Thyroid gland (tissue), 4 donors: ENCODE measurements around the gene LZTS3. TPM values are rescaled to one million over a fixed set of nuclear protein-coding genes. Genes with fewer than 3 reads are reported as not detected.

Experiments
- DNase-seq, 2 donors: peaks; one replicate each; pipeline ENCODE4 v3.0.0-alpha.2; 2019
- H3K27ac ChIP-seq, 3 donors: fragments of 200-600 bp; sonication (generic); 1 replicate in 2 of 3; 2 replicates in 1 of 3; pipeline ENCODE4 v1.5.1; 2016 to 2019; ENCODE audit warnings: mild to moderate bottlenecking in 1 of 3, moderate library complexity in 1 of 3
- H3K27me3 ChIP-seq: fragments of 200-600 bp; sonication (generic); one replicate; pipeline ENCODE4 v1.5.1; 2019
- H3K36me3 ChIP-seq, 2 donors: fragments of 200-600 bp; sonication (generic); one replicate each; pipeline ENCODE4 v1.5.1; 2016 to 2019
- H3K4me1 ChIP-seq, 2 donors: fragments of 200-600 bp; sonication (generic); one replicate each; pipeline ENCODE4 v1.5.1; 2017 to 2019
- H3K4me3 ChIP-seq, 3 donors: fragments of 200-600 bp; sonication (generic); replicated peaks in 1 of 3; 1 replicate in 2 of 3; 2 replicates in 1 of 3; pipeline ENCODE4 v1.5.1; 2016; ENCODE audit warnings: mild to moderate bottlenecking in 1 of 3
- H3K9me3 ChIP-seq: fragments of 200-600 bp; sonication (generic); one replicate; pipeline ENCODE4 v1.5.1; 2017
- POLR2A ChIP-seq, 2 donors: fragments of 450-650 bp; IDR thresholded peaks; one replicate each; pipeline ENCODE4 v1.6.1; 2017; ENCODE audit warnings: antibody characterized with exemption in 2 of 2, mild to moderate bottlenecking in 2 of 2, moderate library complexity in 1 of 2
- WGBS, 2 donors: methylation state at CpG; one replicate each; pipeline ENCODE4 v1.1.5; 2017; 5-methylcytosine and 5-hydroxymethylcytosine counted together
- intact Hi-C: fragments of 100-400 bp; cut with DNase I; formaldehyde crosslinking; loops from one replicate; pipeline ENCODE4 v1.15.1; 2023
- total RNA-seq, 4 donors: library from RNA; depleted of rRNA; stranded (reverse); fragments of >200 nt; gene quantifications; one replicate each; pipeline ENCODE4 v1.2.3, GENCODE V29; 2016
- TF ChIP-seq, protein P1 (sequence below), 6 experiments: fragments of 200-600 bp in 3 of 6; fragments of 450-650 bp in 3 of 6; sonication (generic) in 3 of 6; IDR thresholded peaks; one replicate each; pipeline ENCODE4 v1.5.1; 2016 to 2019; ENCODE audit warnings: antibody characterized with exemption in 6 of 6, mild to moderate bottlenecking in 2 of 6, inconsistent platforms in 1 of 6, moderate library complexity in 1 of 6

The LZTS3 gene
- total RNA-seq, 4 donors from 2014 or later: 27.7 to 39.1 (median 35.1) TPM

DNA sequence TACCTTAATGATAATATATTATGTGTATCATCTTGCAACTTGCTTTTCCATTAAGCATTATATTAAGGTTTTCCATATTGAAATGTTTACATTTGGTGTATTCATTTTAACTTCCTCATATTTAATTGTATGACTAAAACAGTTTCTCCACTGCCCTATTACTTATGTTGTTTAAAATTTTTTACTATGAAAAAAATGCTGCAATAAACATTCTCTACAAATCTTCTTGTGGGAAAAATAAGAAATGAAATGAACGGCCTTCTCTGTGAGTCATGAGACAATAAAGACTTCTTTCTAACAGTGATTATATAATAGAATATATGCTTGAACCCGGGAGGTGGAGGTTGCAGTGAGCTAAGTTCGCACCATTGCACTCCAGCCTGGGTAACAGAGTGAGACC is 39.2 kb downstream of the LZTS3 start:
- Histone ChIP-seq H3K4me1 (no peaks in the 10 kb centered on the region), H3K36me3 (no peaks in the 10 kb centered on the region), H3K27me3 (no peaks in the 10 kb centered on the region), H3K27ac (no peak overlapping the region), H3K9me3 (no peaks in the 10 kb centered on the region), H3K4me3 (no peak overlapping the region)
- intact Hi-C loops: no loop called here
- TF ChIP-seq, protein P1, sequence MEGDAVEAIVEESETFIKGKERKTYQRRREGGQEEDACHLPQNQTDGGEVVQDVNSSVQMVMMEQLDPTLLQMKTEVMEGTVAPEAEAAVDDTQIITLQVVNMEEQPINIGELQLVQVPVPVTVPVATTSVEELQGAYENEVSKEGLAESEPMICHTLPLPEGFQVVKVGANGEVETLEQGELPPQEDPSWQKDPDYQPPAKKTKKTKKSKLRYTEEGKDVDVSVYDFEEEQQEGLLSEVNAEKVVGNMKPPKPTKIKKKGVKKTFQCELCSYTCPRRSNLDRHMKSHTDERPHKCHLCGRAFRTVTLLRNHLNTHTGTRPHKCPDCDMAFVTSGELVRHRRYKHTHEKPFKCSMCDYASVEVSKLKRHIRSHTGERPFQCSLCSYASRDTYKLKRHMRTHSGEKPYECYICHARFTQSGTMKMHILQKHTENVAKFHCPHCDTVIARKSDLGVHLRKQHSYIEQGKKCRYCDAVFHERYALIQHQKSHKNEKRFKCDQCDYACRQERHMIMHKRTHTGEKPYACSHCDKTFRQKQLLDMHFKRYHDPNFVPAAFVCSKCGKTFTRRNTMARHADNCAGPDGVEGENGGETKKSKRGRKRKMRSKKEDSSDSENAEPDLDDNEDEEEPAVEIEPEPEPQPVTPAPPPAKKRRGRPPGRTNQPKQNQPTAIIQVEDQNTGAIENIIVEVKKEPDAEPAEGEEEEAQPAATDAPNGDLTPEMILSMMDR (IDR thresholded peaks at IDR 0.05): no peak
- TF ChIP-seq POLR2A (IDR thresholded peaks at IDR 0.05): no peak
- WGBS, 2 donors: 91 to 93% methylated on average over 3 of the region's 3 CpGs
- no peak for DNase-seq

DNA sequence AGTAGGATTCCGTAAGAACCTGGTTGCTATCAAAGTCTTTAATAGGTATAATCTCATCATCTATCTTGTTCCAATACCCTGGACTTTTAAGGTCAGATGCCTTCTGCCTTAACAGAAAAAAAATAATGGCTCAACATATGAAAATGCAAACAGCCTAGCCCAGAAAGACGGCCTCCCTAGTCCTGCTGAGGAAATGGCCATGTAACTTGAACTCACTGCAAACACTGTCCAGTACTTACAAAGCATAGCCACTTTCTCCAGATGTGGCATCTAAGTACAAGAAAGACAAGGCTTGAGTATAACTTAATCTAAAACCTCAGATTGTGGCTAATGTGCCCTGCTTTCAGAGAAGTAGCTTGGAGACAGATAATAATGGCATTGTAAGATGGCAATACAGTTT is 40.2 kb downstream of the LZTS3 start:
- intact Hi-C loops: no loop called here
- no peak for TF ChIP-seq POLR2A (IDR thresholded peaks at IDR 0.05)
- TF ChIP-seq, protein P1 (IDR thresholded peaks at IDR 0.05): no peak

DNA sequence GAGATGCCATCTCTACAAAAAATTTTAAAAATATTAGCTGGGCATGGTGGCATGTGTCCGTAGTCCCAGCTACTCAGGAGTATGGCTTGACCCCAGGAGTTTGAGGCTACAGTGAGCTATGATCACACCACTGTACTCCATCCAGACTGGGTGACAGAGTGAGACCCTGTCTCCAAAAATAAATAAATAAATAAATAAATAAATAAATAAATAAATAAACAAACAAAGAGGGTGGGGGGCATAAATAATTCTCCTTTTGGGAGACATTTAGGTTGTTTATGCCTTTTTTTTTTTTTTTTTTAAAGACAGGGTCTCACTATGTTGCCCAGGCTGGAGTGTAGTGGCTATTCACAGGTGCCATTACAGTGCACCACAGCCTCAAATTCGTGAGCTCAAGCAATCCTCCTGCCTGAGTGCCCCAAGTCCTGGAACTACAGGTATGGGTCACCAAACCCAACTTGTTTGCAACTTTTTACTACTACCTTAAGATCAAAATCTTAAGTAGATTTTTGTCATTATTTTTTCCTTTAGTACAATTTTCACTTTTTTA is 43.2 kb downstream of the LZTS3 start:
- H3K27ac ChIP-seq: no peak overlapping the region
- TF ChIP-seq, protein P1 (IDR thresholded peaks at IDR 0.05): no peak
- no peak for TF ChIP-seq POLR2A (IDR thresholded peaks at IDR 0.05)
- no peaks in the 10 kb centered on the region for H3K27me3 ChIP-seq
- no peak overlapping the region for H3K4me3 ChIP-seq
- intact Hi-C loops: no loop called here
- H3K4me1 ChIP-seq: no peaks in the 10 kb centered on the region
- H3K36me3 ChIP-seq: no peaks in the 10 kb centered on the region
- no peaks in the 10 kb centered on the region for H3K9me3 ChIP-seq
- no peak for DNase-seq
- WGBS, 2 donors: 87 to 91% methylated on average over 2 of the region's 2 CpGs

More for the DNA sequence above, 40.2 kb downstream of the LZTS3 start:
- H3K27me3 ChIP-seq: no peaks in the 10 kb centered on the region
- H3K4me1 ChIP-seq: no peaks in the 10 kb centered on the region
- no peaks in the 10 kb centered on the region for H3K36me3 ChIP-seq
- 95 to 96% methylated on average over 2 of the region's 2 CpGs for WGBS, 2 donors
- no peak overlapping the region for H3K4me3 ChIP-seq
- no peak for DNase-seq
- H3K9me3 ChIP-seq: no peaks in the 10 kb centered on the region
- H3K27ac ChIP-seq: no peak overlapping the region

DNA sequence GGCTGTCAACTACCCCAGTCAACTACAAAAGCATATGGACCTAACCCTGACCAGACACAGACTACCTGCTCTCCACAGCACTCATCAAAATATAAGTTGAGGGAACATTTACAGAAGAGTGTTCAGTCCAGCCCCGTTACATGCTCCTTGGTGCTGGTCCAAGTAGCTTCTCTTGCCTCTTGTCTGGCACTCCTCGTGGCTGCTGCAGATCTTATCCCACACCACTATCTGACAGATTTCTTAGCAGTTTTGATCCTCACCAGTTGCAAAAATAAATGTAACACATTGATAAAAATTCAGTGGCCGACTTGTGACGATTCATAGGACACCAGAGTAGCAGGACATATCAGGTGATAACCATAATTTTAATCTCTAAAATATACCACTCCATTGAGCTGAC is 44.3 kb downstream of the LZTS3 start:
- TF ChIP-seq POLR2A (IDR thresholded peaks at IDR 0.05): no peak
- TF ChIP-seq, protein P1 (IDR thresholded peaks at IDR 0.05): no peak
- no peak for DNase-seq
- Histone ChIP-seq H3K4me1 (no peaks in the 10 kb centered on the region), H3K9me3 (no peaks in the 10 kb centered on the region), H3K36me3 (no peaks in the 10 kb centered on the region), H3K27me3 (no peaks in the 10 kb centered on the region), H3K4me3 (no peak overlapping the region), H3K27ac (no peak overlapping the region)
- WGBS, 2 donors: 80 to 85% methylated on average over 4 of the region's 4 CpGs
- intact Hi-C loops: no loop called here

DNA sequence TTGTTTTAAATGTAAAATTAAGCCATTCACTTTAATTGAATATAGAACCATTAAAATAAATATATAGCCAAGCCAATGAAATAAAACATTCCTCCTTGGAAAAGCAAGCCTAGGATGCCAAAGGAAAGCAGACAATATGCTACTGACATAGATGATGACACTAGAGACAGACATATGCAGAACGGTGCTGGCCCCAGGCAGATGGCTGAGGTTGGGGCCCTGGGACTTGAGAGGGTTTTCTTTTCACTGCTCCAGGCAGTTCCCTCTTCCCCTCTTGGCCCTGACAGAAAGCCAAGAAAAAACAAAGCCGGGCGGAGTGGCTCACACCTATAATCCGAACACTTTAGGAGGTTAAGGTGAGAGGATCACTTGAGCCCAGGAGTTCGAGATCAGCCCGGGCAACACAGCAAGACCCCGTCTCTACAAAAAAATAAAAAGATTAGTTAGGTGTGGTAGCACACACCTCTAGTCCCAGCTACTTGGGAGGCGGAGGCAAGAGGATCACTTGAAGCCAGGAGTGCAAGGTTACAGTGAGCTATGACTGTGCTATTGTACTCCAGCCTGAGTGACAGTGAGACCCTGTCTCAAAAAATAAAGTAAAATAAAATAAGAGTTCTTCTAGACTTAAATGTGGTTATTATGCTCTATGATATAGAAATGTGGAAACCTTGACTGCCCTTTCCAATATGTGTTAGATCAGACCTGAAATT is 44.9 kb downstream of the LZTS3 start:
- H3K4me3 ChIP-seq: no peak overlapping the region
- intact Hi-C loops: no loop called here
- 72 to 74% methylated on average over 8 of the region's 8 CpGs for WGBS, 2 donors
- H3K9me3 ChIP-seq: no peaks in the 10 kb centered on the region
- TF ChIP-seq, protein P1 (IDR thresholded peaks at IDR 0.05): no peak
- TF ChIP-seq POLR2A (IDR thresholded peaks at IDR 0.05): no peak
- no peaks in the 10 kb centered on the region for H3K4me1 ChIP-seq
- no peak overlapping the region for H3K27ac ChIP-seq
- no peaks in the 10 kb centered on the region for H3K36me3 ChIP-seq
- DNase-seq: no peak
- no peaks in the 10 kb centered on the region for H3K27me3 ChIP-seq
